Measurements from ENCODE around the gene ULK1.

The ULK1 gene

GRCh38 chr12:131919366-131920156 lies 25.1 kb downstream of the ULK1 start:
- DNase-seq (ENCODE audit: low read depth in 2 of 2): no peak

GRCh38 chr12:131920157-131920508 lies 25.7 kb downstream of the ULK1 start:
- DNase-seq (ENCODE audit: low read depth in 2 of 2): no peak

GRCh38 chr12:131920902-131921840 lies 26.7 kb downstream of the ULK1 start:
- no peak for DNase-seq (ENCODE audit: low read depth in 2 of 2)

GRCh38 chr12:131921866-131922769 lies 27.7 kb downstream of the ULK1 start:
- no peak for DNase-seq (ENCODE audit: low read depth in 2 of 2)

- no peak for DNase-seq (ENCODE audit: low read depth in 2 of 2)
These were observed 28.4 kb downstream of the ULK1 start for GRCh38 chr12:131922772-131923171.

- no peak for DNase-seq (ENCODE audit: low read depth in 2 of 2)
These were observed 28.8 kb downstream of the ULK1 start for GRCh38 chr12:131923260-131923659.

GRCh38 chr12:131927110-131928079 lies 33.0 kb downstream of the ULK1 start:
- DNase-seq (ENCODE audit: low read depth in 2 of 2): no peak

GRCh38 chr12:131928080-131928710 lies 33.8 kb downstream of the ULK1 start:
- no peak for DNase-seq (ENCODE audit: low read depth in 2 of 2)

- DNase-seq (ENCODE audit: low read depth in 2 of 2): peak; percentile 83 to 84
These were observed 34.5 kb downstream of the ULK1 start, which contains the start of gene PUS1 for GRCh38 chr12:131928711-131929580. Gene PUS1, plus strand, starts transcription at chr12:131929276. Its CDS starts 447 bp downstream, at chr12:131929723.

GRCh38 chr12:131929581-131930456 lies 35.4 kb downstream of the ULK1 start:
- DNase-seq (ENCODE audit: low read depth in 2 of 2): no peak

- DNase-seq (ENCODE audit: low read depth in 2 of 2): no peak
These were observed 36.1 kb downstream of the ULK1 start for GRCh38 chr12:131930510-131930909.

GRCh38 chr12:131933387-131933786 lies 39.0 kb downstream of the ULK1 start:
- DNase-seq (ENCODE audit: low read depth in 2 of 2): no peak

- no peak for DNase-seq (ENCODE audit: low read depth in 2 of 2)
These were observed 40.1 kb downstream of the ULK1 start for GRCh38 chr12:131934535-131934934.

- no peak for DNase-seq (ENCODE audit: low read depth in 2 of 2)
These were observed 43.7 kb downstream of the ULK1 start for GRCh38 chr12:131938082-131938481.

- DNase-seq (ENCODE audit: low read depth in 2 of 2): no peak
These were observed 44.6 kb downstream of the ULK1 start for GRCh38 chr12:131939007-131939406.

- DNase-seq (ENCODE audit: low read depth in 2 of 2): no peak
These were observed 45.7 kb downstream of the ULK1 start for GRCh38 chr12:131940141-131940547.

- no peak for DNase-seq (ENCODE audit: low read depth in 2 of 2)
These were observed 46.9 kb downstream of the ULK1 start for GRCh38 chr12:131941116-131941986.
